Mucosa of stomach (tissue), 1 donor: ENCODE measurements around the gene DDX10.

Experiments used
- H3K27me3 ChIP-seq: one replicate; pipeline ENCODE4 v1.7.0; 2013; ENCODE audit warnings: mild to moderate bottlenecking, low read length; ENCODE audit not compliant: control insufficient read depth, insufficient read depth
- H3K36me3 ChIP-seq: one replicate; pipeline ENCODE4 v1.7.0; 2013; ENCODE audit warnings: low read length; ENCODE audit not compliant: control insufficient read depth, insufficient read depth
- H3K4me1 ChIP-seq: one replicate; pipeline ENCODE4 v1.7.0; 2013; ENCODE audit warnings: mild to moderate bottlenecking, low read length; ENCODE audit not compliant: control insufficient read depth, insufficient read depth
- H3K4me3 ChIP-seq: one replicate; pipeline ENCODE4 v1.7.0; 2013; ENCODE audit warnings: low read length
- H3K9ac ChIP-seq: one replicate; pipeline ENCODE4 v1.7.0; 2013; ENCODE audit warnings: mild to moderate bottlenecking, low read length, moderate library complexity
- H3K9me3 ChIP-seq: one replicate; pipeline ENCODE4 v1.7.0; 2013; ENCODE audit warnings: mild to moderate bottlenecking, low read length, moderate library complexity; ENCODE audit not compliant: control insufficient read depth
- donor health status: Pancreatic carcinoma.

Gene DDX10

GRCh38 chr11:108871867-108872266 is 207.0 kb downstream of the DDX10 start:
- Histone ChIP-seq H3K9me3 (no peaks in the 10 kb centered on the region), H3K4me3 (no peak overlapping the region), H3K9ac (no peak overlapping the region), H3K4me1 (no peaks in the 10 kb centered on the region), H3K36me3 (no peaks in the 10 kb centered on the region), H3K27me3 (no peaks in the 10 kb centered on the region)

- no peaks in the 10 kb centered on the region for H3K4me1 ChIP-seq
- no peak overlapping the region for H3K9ac ChIP-seq
- H3K27me3 ChIP-seq = no peaks in the 10 kb centered on the region
Measured at GRCh38 chr11:108872781-108873291, 208.0 kb downstream of the DDX10 start.

GRCh38 chr11:108873310-108873709 is 208.4 kb downstream of the DDX10 start:
- Histone ChIP-seq H3K9me3 (no peaks in the 10 kb centered on the region), H3K27me3 (no peaks in the 10 kb centered on the region), H3K4me1 (no peaks in the 10 kb centered on the region), H3K36me3 (no peaks in the 10 kb centered on the region), H3K4me3 (no peak overlapping the region), H3K9ac (no peak overlapping the region)

More at GRCh38 chr11:108872781-108873291, 208.0 kb downstream of the DDX10 start:
- Histone ChIP-seq H3K9me3 (no peaks in the 10 kb centered on the region), H3K4me3 (no peak overlapping the region), H3K36me3 (no peaks in the 10 kb centered on the region)

- Histone ChIP-seq H3K9me3 (no peaks in the 10 kb centered on the region), H3K36me3 (no peaks in the 10 kb centered on the region), H3K27me3 (no peaks in the 10 kb centered on the region), H3K4me3 (no peak overlapping the region), H3K4me1 (no peaks in the 10 kb centered on the region), H3K9ac (no peak overlapping the region)
Measured at GRCh38 chr11:108873941-108874340, 209.1 kb downstream of the DDX10 start.

GRCh38 chr11:108875134-108875533 is 210.3 kb downstream of the DDX10 start:
- H3K36me3 ChIP-seq = no peaks in the 10 kb centered on the region
- no peaks in the 10 kb centered on the region for H3K9me3 ChIP-seq
- no peak overlapping the region for H3K4me3 ChIP-seq
- no peaks in the 10 kb centered on the region for H3K27me3 ChIP-seq
- H3K9ac ChIP-seq = no peak overlapping the region
- H3K4me1 ChIP-seq = no peaks in the 10 kb centered on the region

- no peaks in the 10 kb centered on the region for H3K9me3 ChIP-seq
- no peaks in the 10 kb centered on the region for H3K36me3 ChIP-seq
- no peak overlapping the region for H3K9ac ChIP-seq
- H3K4me1 ChIP-seq = no peaks in the 10 kb centered on the region
- no peak overlapping the region for H3K4me3 ChIP-seq
- no peaks in the 10 kb centered on the region for H3K27me3 ChIP-seq
Measured at GRCh38 chr11:108877178-108877577, 212.3 kb downstream of the DDX10 start.

GRCh38 chr11:108880510-108880909 is 215.6 kb downstream of the DDX10 start:
- no peak overlapping the region for H3K4me3 ChIP-seq
- H3K36me3 ChIP-seq = no peaks in the 10 kb centered on the region
- H3K9ac ChIP-seq = no peak overlapping the region
- no peaks in the 10 kb centered on the region for H3K9me3 ChIP-seq
- H3K4me1 ChIP-seq = no peaks in the 10 kb centered on the region
- no peaks in the 10 kb centered on the region for H3K27me3 ChIP-seq

- no peak overlapping the region for H3K4me3 ChIP-seq
- H3K9me3 ChIP-seq = no peaks in the 10 kb centered on the region
- no peaks in the 10 kb centered on the region for H3K27me3 ChIP-seq
- H3K36me3 ChIP-seq = no peaks in the 10 kb centered on the region
- H3K9ac ChIP-seq = no peak overlapping the region
- H3K4me1 ChIP-seq = no peaks in the 10 kb centered on the region
Measured at GRCh38 chr11:108881131-108881530, 216.3 kb downstream of the DDX10 start.

- Histone ChIP-seq H3K9ac (no peak overlapping the region), H3K9me3 (no peaks in the 10 kb centered on the region), H3K4me1 (no peaks in the 10 kb centered on the region), H3K27me3 (no peaks in the 10 kb centered on the region), H3K4me3 (no peak overlapping the region), H3K36me3 (no peaks in the 10 kb centered on the region)
Measured at GRCh38 chr11:108882211-108882831, 217.5 kb downstream of the DDX10 start.

GRCh38 chr11:108886005-108886659 is 221.3 kb downstream of the DDX10 start:
- H3K27me3 ChIP-seq = no peaks in the 10 kb centered on the region
- no peaks in the 10 kb centered on the region for H3K4me1 ChIP-seq
- H3K9me3 ChIP-seq = no peaks in the 10 kb centered on the region
- no peak overlapping the region for H3K4me3 ChIP-seq
- no peak overlapping the region for H3K9ac ChIP-seq
- no peaks in the 10 kb centered on the region for H3K36me3 ChIP-seq

- no peaks in the 10 kb centered on the region for H3K9me3 ChIP-seq
- no peak overlapping the region for H3K9ac ChIP-seq
- no peaks in the 10 kb centered on the region for H3K27me3 ChIP-seq
- H3K4me3 ChIP-seq = no peak overlapping the region
- no peaks in the 10 kb centered on the region for H3K4me1 ChIP-seq
- no peaks in the 10 kb centered on the region for H3K36me3 ChIP-seq
Measured at GRCh38 chr11:108886660-108887009, 221.8 kb downstream of the DDX10 start.

- Histone ChIP-seq H3K4me1 (no peaks in the 10 kb centered on the region), H3K4me3 (no peak overlapping the region), H3K9ac (no peak overlapping the region), H3K9me3 (no peaks in the 10 kb centered on the region), H3K27me3 (no peaks in the 10 kb centered on the region), H3K36me3 (no peaks in the 10 kb centered on the region)
Measured at GRCh38 chr11:108887436-108888238, 222.8 kb downstream of the DDX10 start.
